Activated CD8-positive, alpha-beta T cell treated with anti-CD3 and anti-CD28 coated beads for 36 hours (primary cell): ENCODE results near the gene AGBL4. TPM values are rescaled to one million over a fixed set of nuclear protein-coding genes. Genes with fewer than 3 reads are reported as not detected.
"Not testable (repeated sequence)": the region's sequence is repeated elsewhere in the genome, so short reads cannot be mapped to it uniquely, and the experiment has no call there.

Experiments
- ATAC-seq: fragments of 200-7000 bp; cut with Tn5 transposase; one replicate; pipeline ENCODE4 v1.10.0; 2021; ENCODE audit warnings: mild to moderate bottlenecking, moderate library complexity
- CTCF ChIA-PET: fragments of 350-600 bp; sonication (Branson Sonifier 250); formaldehyde crosslinking; loops from one replicate; lab custom pipeline; 2021; ENCODE audit warnings: antibody characterized with exemption; lab: Charles Lee
- POLR2A ChIA-PET: fragments of 350-600 bp; sonication (Branson Sonifier 250); formaldehyde crosslinking; loops from one replicate; lab custom pipeline; 2021; ENCODE audit warnings: antibody characterized with exemption; lab: Charles Lee
- DNase-seq: peaks from one replicate; pipeline ENCODE4 v3.0.0-alpha.2; 2020
- H3K27ac Mint-ChIP-seq: one replicate; pipeline ENCODE4 v1.8.0; 2021; ENCODE audit warnings: mild to moderate bottlenecking, mixed read lengths
- H3K27me3 Mint-ChIP-seq: one replicate; pipeline ENCODE4 v1.8.0; 2021; ENCODE audit warnings: mixed read lengths
- H3K36me3 Mint-ChIP-seq: one replicate; pipeline ENCODE4 v1.8.0; 2021; ENCODE audit warnings: low read depth, mixed read lengths
- H3K4me1 Mint-ChIP-seq: one replicate; pipeline ENCODE4 v1.8.0; 2021; ENCODE audit warnings: low read depth, mixed read lengths
- H3K4me3 Mint-ChIP-seq: one replicate; pipeline ENCODE4 v1.8.0; 2021; ENCODE audit warnings: mild to moderate bottlenecking, moderate library complexity, mixed read lengths
- H3K9me3 Mint-ChIP-seq: one replicate; pipeline ENCODE4 v1.8.0; 2021; ENCODE audit warnings: mixed read lengths
- CTCF ChIP-seq: fragments of 200-600 bp; IDR thresholded peaks from one replicate; pipeline ENCODE4 v1.8.0; 2022; ENCODE audit warnings: antibody characterized with exemption, mild to moderate bottlenecking
- intact Hi-C: fragments of 100-400 bp; cut with micrococcal nuclease; formaldehyde crosslinking; loops from one replicate; pipeline ENCODE4 v1.10.0; 2022
- total RNA-seq, 2 experiments: library from RNA; stranded (reverse); gene quantifications; one replicate each; pipeline ENCODE4 v1.2.3, GENCODE V29; 2021

AGBL4 gene
- total RNA-seq, 2 experiments from 2014 or later, result 0.14 TPM; not detected in 1

DNA sequence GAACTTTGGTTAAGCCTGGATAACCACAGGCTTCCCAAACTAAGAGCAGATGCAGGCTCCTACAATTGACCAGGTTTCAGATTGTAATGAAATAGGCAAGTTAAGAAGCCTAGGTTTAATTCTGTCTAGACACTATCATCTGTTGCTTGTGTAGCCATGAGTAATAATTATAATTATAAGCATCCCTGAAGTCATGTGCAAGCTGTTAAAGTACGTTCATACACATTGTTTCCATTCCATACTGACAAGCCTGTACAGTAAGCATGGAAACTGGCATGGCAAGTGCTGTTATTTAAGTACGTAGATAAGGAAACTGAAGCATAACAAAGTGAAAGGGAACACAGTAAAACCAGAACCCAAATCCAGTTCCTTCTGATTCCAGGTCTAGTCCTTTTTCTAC lies 689.8 kb downstream of the AGBL4 start:
- Mint-ChIP-seq H3K4me1 (no peaks in the 10 kb centered on the region), H3K27me3 (no peaks in the 10 kb centered on the region), H3K9me3 (no peaks in the 10 kb centered on the region), H3K4me3 (no peak overlapping the region), H3K27ac (no peak overlapping the region), H3K36me3 (no peaks in the 10 kb centered on the region)
- ChIA-PET CTCF (no interaction called here), POLR2A (no interaction called here)
- no peak for DNase-seq
- intact Hi-C loops, result no loop called here
- ATAC-seq, result no peak
- TF ChIP-seq CTCF, result no peak

DNA sequence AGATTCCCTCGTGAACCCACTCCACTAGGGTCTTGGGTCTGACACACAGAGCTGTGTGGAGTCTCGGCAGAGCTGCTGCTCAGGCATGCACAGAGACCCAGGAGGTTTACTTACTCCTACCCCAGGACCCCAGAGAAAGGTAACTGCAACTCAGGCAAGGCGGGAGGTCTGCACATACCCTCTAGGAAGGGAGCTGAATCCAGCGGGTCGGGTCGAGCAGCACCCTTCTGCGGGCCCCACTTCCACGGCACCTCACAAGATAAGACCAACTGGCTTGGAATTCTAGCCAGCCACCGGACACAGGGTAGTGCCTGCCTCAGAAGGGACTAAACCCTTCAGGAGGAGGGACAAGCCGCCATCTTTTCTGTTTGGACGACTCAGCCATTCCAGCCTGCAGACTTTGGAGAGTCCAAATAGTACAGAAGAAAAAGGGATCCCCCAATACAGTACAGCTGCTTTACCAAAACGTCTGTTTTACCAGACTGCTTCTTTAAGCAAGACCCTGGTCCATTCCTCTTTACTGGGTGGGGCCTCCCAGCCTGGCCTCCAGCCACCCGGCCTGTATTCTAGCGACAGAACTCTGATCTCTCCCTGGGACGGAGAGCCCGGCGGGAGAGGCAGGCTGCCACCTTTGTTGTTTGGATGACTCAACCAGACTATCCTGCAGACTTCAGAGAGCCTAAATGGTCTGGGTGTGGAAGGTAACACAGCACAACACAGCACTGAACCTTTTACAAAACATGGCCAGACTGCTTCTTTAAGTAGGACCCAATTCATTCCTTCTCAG lies 692.5 kb downstream of the AGBL4 start:
- ChIA-PET CTCF (no interaction called here), POLR2A (no interaction called here)
- no peaks in the 10 kb centered on the region for H3K4me1 Mint-ChIP-seq
- intact Hi-C loops, result no loop called here
- no peak overlapping the region for H3K27ac Mint-ChIP-seq
- no peak for TF ChIP-seq CTCF
- H3K36me3 Mint-ChIP-seq, result no peaks in the 10 kb centered on the region
- H3K4me3 Mint-ChIP-seq, result no peak overlapping the region
- no peaks in the 10 kb centered on the region for H3K27me3 Mint-ChIP-seq
- DNase-seq (no peak), ATAC-seq (no peak)
- H3K9me3 Mint-ChIP-seq, result no peaks in the 10 kb centered on the region

DNA sequence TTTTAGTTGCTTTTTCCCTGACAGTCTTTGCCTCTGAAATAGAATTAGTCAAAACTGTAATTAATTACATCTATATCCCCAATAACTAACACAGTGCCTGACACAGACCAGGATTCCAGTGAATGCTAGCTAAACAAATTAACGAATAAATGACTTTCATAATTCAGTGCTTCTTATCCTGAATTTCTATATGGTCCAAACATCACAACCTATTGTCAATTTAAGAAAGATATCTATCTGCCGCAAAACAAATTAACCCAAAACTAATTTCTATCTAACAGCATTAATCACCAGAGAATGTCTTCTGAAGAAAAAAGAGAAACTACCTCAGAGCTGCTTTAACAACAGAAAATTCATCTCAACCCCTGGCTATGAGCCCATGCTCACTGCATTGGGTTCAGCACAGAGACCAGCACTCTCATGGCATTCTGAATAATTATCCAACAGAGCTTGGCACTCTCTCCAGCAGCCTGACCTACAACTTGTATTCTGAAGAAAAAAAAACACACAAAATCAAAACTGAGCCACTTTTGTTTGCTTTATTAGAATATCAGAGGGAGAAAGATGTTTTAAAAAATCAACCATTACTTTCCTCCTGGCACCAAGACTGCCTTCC lies 699.7 kb downstream of the AGBL4 start:
- intact Hi-C loops, result no loop called here
- ATAC-seq (no peak), DNase-seq (no peak)
- Mint-ChIP-seq H3K27ac (no peak overlapping the region), H3K36me3 (no peaks in the 10 kb centered on the region), H3K4me3 (no peak overlapping the region), H3K27me3 (no peaks in the 10 kb centered on the region), H3K9me3 (no peaks in the 10 kb centered on the region), H3K4me1 (no peaks in the 10 kb centered on the region)
- no peak for TF ChIP-seq CTCF
- ChIA-PET CTCF (no interaction called here), POLR2A (interaction anchor here (0.5 kb wide), 1 partner anchor 58 kb away, joined by 3 read pairs; no protein-coding TSS in a partner anchor)

GRCh38 chr1:49320493-49320892 lies 703.3 kb downstream of the AGBL4 start:
- H3K27me3 Mint-ChIP-seq, CTCF ChIA-PET, H3K4me3 Mint-ChIP-seq, H3K36me3 Mint-ChIP-seq, DNase-seq, H3K9me3 Mint-ChIP-seq, H3K4me1 Mint-ChIP-seq, H3K27ac Mint-ChIP-seq, POLR2A ChIA-PET, ATAC-seq, intact Hi-C loops: not testable (repeated sequence)

DNA sequence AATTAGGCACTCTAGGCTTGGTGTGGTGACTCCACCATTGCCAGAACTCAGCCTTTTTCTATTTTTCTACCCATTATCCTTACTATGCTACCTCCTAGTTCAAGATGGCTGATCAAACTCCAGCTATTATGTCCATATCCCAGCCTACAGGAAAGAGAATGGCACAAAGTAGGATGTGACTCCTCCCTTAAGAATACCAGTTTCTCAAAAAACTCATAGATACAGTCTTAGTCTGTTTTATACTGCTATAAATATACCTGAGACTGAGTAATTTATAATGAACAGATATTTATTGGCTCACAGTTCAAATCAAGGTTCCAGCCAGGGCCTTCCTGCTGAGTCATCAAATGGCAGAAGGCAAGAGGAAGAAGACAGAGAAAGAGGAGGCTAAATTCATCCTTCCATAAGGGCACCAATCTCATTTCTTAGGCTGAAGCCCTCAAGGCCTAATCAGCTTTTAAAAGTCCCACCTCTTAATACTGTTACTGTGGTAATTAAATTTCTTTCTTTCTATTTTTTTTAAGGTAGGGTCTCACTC lies 704.3 kb downstream of the AGBL4 start:
- peaks cover 2% of the 10 kb centered on the region for H3K27me3 Mint-ChIP-seq
- ATAC-seq, result no peak
- DNase-seq, result no peak
- H3K36me3 Mint-ChIP-seq, result no peaks in the 10 kb centered on the region
- H3K4me3 Mint-ChIP-seq, result no peak overlapping the region
- CTCF ChIA-PET, result no interaction called here
- no peaks in the 10 kb centered on the region for H3K4me1 Mint-ChIP-seq
- peaks cover 3% of the 10 kb centered on the region for H3K9me3 Mint-ChIP-seq
- POLR2A ChIA-PET, result interaction anchor here (0.7 kb wide), 1 partner anchor 877 kb away, joined by 4 read pairs; no protein-coding TSS in a partner anchor
- TF ChIP-seq CTCF, result no peak
- intact Hi-C loops, result no loop called here
- no peak overlapping the region for H3K27ac Mint-ChIP-seq
